GM19099 (cell line): Measurements from ENCODE around the gene IREB2.

Experiments used
- POLR2A ChIP-seq: IDR thresholded peaks from 3 replicates; pipeline ENCODE4 v1.6.1; 2011; ENCODE audit warnings: low read depth; ENCODE audit not compliant: insufficient read length; ENCODE audit errors: extremely low read depth

Gene IREB2, protein sequence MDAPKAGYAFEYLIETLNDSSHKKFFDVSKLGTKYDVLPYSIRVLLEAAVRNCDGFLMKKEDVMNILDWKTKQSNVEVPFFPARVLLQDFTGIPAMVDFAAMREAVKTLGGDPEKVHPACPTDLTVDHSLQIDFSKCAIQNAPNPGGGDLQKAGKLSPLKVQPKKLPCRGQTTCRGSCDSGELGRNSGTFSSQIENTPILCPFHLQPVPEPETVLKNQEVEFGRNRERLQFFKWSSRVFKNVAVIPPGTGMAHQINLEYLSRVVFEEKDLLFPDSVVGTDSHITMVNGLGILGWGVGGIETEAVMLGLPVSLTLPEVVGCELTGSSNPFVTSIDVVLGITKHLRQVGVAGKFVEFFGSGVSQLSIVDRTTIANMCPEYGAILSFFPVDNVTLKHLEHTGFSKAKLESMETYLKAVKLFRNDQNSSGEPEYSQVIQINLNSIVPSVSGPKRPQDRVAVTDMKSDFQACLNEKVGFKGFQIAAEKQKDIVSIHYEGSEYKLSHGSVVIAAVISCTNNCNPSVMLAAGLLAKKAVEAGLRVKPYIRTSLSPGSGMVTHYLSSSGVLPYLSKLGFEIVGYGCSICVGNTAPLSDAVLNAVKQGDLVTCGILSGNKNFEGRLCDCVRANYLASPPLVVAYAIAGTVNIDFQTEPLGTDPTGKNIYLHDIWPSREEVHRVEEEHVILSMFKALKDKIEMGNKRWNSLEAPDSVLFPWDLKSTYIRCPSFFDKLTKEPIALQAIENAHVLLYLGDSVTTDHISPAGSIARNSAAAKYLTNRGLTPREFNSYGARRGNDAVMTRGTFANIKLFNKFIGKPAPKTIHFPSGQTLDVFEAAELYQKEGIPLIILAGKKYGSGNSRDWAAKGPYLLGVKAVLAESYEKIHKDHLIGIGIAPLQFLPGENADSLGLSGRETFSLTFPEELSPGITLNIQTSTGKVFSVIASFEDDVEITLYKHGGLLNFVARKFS

DNA sequence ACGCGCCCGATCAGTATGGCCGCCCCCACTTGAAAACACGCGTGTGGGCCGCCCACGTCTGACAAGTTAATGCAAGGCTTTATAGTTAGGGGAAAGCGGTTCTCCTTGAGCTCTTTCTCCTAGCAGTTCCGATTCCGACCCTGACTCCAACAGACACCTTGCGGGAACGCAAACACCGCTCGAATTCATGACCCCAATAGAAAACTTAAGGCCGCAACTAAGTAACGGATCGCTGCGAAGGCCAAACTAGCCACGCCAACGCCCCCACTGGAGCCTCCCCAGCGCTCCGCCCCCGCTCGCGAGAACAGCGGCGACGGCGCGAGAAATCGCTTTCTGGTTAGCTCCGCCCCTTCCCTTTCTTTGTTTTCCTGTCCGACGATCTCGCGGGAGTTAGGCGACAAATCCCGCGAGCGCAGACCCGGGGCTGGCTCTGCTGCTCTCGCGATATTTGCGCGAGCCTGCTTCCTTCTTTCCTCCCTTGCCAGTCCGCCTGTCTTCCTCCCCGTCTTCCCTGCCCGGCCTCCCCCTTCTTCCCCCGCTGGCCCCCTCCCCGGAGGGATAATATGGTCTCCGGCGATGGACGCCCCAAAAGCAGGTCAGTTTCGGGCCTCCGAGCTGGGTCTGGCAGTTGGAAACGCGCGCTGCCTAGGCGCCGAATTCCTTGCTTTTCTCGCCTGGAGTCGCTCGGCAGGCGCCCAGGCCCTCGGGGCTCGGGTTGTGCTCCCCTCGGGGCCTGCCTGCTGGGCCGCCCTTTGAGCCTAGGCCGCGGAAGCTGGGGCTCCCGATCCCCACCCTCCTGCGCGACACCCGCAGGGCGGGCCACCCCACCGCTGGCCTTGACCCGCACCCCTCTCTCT lies at the start of gene IREB2:
TSS of gene IREB2 (plus strand) at position 455 of the 857 bp plus-strand sequence. CDS start at position 577, 122 bp downstream.
- TF ChIP-seq POLR2A, result peak; percentile 75

DNA sequence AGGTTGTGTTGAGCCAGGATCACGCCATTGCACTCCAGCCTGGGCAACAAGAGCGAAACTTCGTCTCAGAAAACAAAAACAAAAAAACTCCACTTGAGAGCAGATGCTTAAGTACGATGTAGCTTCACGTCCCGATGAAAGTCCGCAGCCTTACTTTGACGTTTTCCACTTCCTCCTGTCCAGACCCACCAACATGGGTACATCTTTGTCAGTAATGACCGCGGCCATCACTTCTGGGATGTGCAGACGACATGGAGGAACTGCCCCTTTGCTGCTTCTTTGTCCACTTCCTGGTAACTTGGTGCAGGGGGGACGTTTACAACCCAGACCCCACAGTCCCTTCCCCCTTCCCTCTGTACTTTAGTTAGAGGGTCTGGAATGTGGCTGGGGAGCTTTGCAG lies 49.2 kb upstream of the IREB2 start:
- no peak for TF ChIP-seq POLR2A

DNA sequence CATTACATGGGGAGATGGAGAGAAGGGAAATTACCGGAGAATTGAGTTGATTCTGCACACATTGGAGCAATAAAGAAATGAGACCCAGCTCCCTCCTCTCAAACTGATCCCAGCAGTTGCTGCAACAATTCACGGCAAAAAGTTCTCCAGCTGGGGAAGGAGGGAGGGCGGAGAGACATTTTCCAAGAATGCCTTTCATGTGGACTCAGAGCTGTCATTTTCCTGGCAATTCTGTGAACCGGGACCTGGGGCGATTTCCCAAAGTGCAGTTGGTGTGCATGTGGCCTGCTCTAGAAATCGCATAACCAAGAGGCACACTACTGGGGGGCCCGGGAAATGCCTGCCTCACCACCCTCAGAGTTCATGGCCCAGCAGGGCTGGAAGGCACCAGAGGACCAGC lies 48.7 kb upstream of the IREB2 start:
- TF ChIP-seq POLR2A, result no peak

DNA sequence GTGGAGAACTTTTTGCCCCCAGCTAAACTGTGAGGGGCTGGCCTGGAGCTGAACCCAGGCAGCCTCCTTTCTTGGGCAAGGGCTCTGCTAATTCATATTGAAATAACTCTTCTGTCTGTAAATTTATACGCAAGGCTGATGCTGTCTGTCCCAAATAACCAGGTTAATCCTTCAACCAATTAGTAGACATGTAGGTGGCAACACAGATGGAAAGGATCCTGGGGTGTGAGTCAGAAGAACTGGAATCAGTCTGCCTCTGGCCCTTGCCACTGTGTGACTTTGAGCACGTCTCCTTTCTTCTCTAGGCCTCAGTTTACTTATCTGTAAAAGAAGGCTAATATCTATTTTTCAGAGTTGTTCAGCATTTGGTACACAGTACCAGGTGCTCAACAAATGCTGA lies 48.3 kb upstream of the IREB2 start:
- no peak for TF ChIP-seq POLR2A

DNA sequence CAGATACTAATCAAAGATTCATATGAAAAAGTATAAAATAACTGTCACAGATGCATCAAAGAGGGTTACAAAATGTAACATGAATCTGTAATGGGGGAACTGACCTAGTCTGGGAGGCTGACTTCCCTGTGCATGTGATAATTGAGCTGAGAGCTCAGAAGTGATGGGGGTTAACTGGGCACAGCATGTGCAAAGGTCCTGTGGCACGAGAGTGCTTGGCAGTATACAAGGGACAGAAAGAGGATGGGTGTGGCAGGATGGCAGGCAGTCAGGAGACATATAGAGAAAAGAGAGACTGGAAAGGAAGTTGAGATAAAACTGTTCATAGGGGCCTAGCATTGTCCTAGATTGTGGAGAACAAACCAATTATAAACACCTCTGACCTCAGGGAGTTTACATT lies 47.8 kb upstream of the IREB2 start:
- no peak for TF ChIP-seq POLR2A

DNA sequence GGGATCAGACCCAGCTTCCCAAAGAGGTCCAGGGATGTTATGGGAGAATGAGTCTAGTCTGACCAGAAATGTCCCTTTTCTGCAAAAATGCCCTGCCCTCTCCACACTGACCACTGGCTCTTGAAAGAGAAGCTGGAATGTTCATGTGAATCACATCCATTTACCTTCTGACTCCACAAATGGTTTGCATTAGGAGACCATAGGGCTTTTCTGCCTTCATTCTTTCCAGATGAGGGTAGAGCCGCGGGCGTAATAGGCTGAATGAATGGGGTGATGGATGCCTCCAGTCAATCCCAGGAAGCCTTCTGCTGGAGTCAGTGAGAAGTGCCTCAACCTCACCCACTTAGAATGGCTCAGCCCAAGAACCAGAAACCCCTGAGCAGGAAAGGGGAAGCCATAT lies 47.2 kb upstream of the IREB2 start:
- no peak for TF ChIP-seq POLR2A

DNA sequence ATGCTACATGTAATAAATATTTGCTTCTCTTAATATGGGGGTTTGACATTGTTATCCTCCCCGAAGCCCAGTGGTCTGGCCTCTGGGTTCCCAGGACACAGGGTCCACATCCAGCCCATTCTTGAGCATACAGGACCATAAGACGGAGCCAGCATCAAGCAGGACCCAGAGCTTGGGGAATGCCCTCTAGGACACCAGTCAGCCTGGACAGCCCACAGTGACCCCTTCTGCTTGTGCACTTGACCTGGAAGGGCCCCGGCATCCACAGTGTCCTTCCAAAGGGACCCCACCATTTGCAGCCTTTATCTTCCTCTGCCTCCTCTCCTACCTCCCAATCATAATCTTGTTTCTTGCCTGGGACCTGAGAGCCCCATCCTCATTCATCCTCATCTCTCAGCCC lies 46.2 kb upstream of the IREB2 start:
- TF ChIP-seq POLR2A, result no peak

DNA sequence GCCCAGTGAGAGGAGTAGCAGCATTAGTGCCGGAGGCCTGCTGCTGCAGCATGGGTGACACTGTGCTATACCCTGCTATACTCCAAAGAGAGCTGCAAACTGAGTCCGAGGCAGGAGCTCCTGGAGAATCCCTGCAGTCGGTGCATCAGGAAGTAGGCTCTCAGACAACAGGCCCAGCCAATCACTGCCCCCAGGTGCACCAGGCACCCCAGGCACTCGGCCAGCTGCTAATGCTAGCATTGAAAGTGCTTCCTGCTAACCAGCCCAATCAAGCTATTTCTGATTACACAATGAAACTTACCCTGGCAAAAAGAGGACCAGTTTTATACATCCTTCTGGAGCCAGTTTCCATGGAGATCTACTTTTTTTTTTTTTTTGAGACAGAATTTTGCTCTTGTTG lies 45.6 kb upstream of the IREB2 start:
- TF ChIP-seq POLR2A, result no peak

DNA sequence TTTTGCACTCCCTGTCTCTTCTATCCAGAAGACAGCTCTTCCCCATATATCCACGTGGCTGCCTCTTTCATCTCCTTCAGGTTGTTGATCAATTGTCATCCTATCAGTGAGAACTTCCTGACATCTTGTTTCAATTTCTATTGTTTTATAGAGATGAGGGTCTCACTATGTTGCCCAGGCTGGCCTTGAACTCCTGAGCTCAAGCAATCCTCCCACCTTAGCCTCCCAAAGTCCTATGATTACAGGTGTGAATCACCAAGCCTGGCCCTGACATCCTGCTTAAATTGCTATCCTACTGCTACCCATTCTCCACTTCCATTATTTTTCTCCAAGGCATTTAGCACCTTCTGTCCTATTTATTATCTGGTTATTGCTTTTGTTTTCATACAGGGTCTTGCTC lies 44.9 kb upstream of the IREB2 start:
- no peak for TF ChIP-seq POLR2A

DNA sequence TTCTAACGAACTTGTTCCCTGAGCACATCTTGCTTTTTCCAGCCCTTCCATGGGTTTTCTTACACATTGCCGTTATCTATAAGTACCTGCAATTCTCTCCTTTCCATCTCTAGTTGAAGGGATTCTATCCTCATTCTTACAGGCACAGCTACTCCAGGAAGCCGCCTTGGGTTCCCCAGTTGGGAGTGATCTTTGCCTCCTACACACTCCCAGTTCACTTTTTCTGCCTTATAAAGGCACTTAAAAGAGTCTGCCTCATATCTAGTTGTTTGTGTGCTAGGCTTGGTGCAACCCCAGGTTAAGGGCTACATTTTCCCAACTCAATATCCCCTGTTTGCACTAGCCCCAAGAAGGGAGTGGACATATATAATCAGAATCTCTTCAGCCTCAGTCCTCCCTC lies 44.0 kb upstream of the IREB2 start:
- TF ChIP-seq POLR2A, result no peak

DNA sequence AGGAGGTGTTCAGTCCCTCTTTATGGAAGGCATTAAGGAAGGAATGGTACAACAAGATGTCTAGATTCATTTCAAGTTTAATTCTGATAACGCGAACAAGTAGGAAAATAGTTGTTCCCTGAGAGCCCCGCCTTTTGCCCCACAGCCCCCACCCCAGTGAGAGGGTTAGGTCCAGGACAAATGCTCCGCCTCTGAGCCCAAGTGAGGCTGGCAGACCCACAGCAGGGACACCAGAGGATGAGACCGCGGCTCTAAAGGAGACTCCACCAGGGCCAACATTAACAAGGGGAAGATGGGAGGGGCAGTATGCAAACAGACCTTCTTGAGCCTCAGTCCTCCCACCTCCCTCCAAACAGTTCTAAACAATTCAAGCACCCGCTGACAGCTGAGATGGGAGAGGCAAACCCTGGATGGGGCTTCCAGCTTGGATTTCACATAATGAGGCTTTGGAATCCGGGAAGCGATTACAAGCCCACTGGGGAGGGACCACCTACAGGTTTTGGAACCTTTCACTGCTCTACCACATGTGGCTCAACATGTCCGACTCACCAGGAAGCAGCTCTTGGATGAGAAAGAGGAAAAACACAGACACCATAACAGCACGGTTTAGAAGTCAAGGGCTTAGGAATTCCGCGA lies 42.9 kb upstream of the IREB2 start:
- TF ChIP-seq POLR2A, result no peak

DNA sequence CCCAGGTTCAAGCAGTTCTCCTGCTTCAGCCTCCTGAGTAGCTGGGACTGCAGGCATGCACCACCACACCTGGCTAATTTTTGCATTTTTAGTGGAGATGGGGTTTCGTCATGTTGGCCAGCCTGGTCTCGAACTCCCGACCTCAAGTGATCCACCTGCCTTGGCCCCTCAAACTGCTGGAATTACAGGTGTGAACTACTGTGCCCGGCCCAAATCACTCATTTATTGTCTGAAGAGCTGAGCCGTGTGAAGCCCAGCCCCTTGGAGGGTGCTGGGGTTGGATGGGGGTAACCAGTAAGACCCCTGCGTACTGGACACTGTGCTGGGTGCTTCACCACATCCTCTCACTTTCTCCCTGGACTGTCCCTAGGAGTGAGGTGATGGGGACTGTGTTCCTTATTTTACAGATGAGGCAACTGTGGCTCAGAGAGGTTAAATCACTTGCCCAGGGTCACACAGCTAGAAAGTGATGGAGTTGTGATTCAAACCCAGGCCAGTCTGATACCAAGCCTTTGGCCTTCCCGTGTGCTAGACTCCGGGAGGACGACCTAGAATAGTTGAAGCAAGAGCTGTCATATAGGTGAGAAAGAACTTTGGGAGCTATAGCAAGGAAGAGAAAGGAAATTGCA lies 41.7 kb upstream of the IREB2 start:
- no peak for TF ChIP-seq POLR2A

DNA sequence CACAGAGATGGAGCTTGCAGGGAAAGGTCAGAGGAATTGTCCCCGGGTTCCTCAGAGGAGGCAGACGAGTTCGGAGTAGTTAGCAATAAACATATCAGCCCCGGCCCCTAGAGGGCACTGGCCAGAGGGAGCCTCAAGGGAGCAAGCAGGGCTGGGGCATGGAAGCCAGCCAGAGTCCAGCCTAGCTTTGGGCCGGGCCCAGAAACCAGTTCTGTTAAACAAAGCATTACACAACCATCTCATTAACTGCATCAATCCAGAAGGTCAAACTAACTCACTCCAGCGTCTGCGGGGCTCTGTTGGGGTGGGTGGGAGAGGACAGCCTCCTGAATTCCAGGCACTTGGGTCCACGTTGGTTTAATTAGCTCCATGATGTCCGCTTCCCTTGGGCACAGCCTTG lies 41.0 kb upstream of the IREB2 start:
- no peak for TF ChIP-seq POLR2A

DNA sequence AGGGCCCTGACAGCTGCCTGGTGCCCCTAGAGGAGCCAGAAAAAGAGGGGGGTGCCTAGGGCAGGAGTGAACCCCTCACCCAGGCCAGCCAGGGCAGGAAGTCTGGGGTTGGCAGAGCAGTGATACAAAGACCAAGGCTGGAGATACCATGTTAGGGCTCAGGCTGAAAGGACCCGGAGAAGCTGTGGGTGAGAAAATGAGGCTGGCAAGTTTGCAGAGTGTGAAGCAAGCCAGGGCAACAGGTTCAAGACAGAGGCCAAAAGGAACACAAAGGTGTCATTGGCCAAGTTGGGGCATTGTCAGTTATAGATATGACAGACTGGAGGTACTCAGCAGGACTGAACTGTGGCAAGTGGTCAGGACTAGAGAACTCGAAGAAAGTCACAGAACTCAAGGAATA lies 40.6 kb upstream of the IREB2 start:
- no peak for TF ChIP-seq POLR2A

DNA sequence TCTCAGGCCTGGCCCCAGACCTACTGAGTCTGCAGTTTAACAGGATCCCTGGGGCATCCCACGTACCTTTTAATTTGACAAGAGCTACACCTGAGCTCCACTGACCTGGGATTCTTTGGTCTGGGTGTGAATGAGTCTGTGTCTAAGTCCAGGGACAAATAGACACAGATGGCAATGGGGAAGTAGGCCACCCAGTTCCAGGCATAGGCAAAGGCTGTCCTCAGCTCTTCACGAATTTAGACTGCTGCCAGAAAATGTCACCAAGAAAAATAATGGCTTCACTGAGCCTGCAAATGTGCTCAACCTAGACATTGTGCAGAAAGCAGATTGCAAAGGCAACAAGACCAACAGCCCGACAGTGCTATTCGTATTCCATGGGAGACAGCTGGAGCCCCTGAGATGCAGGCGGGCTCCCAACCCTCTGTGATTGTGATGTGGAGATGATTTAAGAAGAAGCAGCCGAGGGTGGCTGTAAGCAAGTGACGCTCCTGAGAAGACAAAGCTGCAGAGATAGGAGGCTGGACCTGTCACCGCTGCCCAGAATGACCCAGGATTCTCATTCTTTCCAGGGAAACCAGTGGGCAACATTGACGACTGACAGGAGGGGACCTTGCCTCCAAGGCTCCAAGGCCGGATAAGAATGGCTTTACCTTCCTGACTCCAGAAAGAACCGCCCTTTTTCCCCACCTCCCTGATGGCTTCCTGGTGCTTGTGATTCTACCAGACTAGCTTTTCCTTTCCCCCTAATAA lies 39.8 kb upstream of the IREB2 start:
- no peak for TF ChIP-seq POLR2A
